IMR-90 (cell line): ENCODE data around the gene USP32.

Experiments
- CEBPB ChIP-seq: IDR thresholded peaks from 2 replicates; pipeline ENCODE4 v1.6.1; 2012; ENCODE audit warnings: low read depth, low read length, improper control_type of control experiment
- CHD1 ChIP-seq: IDR thresholded peaks from 2 replicates; pipeline ENCODE4 v1.6.1; 2012; ENCODE audit warnings: low read depth, low read length, improper control_type of control experiment
- ELK1 ChIP-seq: fragments of 150-350 bp; IDR thresholded peaks from 2 replicates; pipeline ENCODE4 v1.6.1; 2016; ENCODE audit warnings: low read depth, mild to moderate bottlenecking, low read length, moderate library complexity, borderline replicate concordance
- FOS ChIP-seq: fragments of 150-350 bp; IDR thresholded peaks from 2 replicates; pipeline ENCODE4 v1.6.1; 2016; ENCODE audit warnings: low read depth, low read length
- MXI1 ChIP-seq: IDR thresholded peaks from 2 replicates; pipeline ENCODE4 v1.6.1; 2012; ENCODE audit warnings: low read depth, mild to moderate bottlenecking, low read length, moderate library complexity, borderline replicate concordance
- POLR2A ChIP-seq: IDR thresholded peaks from 2 replicates; pipeline ENCODE4 v1.6.1; 2012; ENCODE audit warnings: mild to moderate bottlenecking, low read depth, low read length
- RAD21 ChIP-seq: IDR thresholded peaks from 2 replicates; pipeline ENCODE4 v1.6.1; 2012; ENCODE audit warnings: low read length, improper control_type of control experiment
- RFX5 ChIP-seq: IDR thresholded peaks from 2 replicates; pipeline ENCODE4 v1.8.0; 2012; ENCODE audit warnings: low read depth, mild to moderate bottlenecking, low read length, moderate library complexity
- SMC3 ChIP-seq: fragments of 150-350 bp; IDR thresholded peaks from 2 replicates; pipeline ENCODE4 v1.6.1; 2016; ENCODE audit warnings: low read depth, mild to moderate bottlenecking, antibody characterized with exemption, low read length, moderate library complexity
- TF ChIP-seq, protein P1 (sequence below): conservative IDR thresholded peaks from 2 replicates; pipeline ENCODE4 v1.5.1; 2012; ENCODE audit warnings: mild to moderate bottlenecking, low read depth, low read length, improper control_type of control experiment
- TF ChIP-seq, protein P2 (sequence below): fragments of 150-350 bp; IDR thresholded peaks from 2 replicates; pipeline ENCODE4 v1.6.1; 2017; ENCODE audit warnings: mild to moderate bottlenecking, antibody characterized with exemption, low read length, low read depth

DNA sequence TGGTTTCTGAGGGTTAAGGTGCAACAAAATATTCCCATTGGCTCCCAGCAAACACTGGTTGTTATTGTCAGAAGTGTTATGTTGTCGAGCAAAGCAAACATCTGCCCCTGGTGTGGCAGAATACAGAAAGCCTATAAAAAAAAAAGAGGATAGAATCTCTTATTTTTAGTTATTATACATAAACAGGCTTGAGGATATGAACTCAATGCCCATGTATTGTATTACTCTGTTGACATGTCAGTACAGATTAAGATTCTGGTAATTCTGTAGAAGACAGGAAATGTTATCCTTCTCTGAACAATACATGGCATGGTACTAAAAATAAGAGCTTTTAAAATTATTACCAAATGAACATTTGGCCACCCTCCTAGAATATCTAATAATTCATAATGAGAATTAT lies 168.5 kb downstream of the USP32 start:
- TF ChIP-seq POLR2A (no peak), SMC3 (no peak), CEBPB (no peak), RFX5 (no peak), MXI1 (no peak), FOS (no peak), RAD21 (no peak), CHD1 (no peak), ELK1 (no peak)
- TF ChIP-seq, protein P1, sequence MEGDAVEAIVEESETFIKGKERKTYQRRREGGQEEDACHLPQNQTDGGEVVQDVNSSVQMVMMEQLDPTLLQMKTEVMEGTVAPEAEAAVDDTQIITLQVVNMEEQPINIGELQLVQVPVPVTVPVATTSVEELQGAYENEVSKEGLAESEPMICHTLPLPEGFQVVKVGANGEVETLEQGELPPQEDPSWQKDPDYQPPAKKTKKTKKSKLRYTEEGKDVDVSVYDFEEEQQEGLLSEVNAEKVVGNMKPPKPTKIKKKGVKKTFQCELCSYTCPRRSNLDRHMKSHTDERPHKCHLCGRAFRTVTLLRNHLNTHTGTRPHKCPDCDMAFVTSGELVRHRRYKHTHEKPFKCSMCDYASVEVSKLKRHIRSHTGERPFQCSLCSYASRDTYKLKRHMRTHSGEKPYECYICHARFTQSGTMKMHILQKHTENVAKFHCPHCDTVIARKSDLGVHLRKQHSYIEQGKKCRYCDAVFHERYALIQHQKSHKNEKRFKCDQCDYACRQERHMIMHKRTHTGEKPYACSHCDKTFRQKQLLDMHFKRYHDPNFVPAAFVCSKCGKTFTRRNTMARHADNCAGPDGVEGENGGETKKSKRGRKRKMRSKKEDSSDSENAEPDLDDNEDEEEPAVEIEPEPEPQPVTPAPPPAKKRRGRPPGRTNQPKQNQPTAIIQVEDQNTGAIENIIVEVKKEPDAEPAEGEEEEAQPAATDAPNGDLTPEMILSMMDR = no peak
- TF ChIP-seq, protein P2, sequence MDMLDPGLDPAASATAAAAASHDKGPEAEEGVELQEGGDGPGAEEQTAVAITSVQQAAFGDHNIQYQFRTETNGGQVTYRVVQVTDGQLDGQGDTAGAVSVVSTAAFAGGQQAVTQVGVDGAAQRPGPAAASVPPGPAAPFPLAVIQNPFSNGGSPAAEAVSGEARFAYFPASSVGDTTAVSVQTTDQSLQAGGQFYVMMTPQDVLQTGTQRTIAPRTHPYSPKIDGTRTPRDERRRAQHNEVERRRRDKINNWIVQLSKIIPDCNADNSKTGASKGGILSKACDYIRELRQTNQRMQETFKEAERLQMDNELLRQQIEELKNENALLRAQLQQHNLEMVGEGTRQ = no peak
